Measurements from ENCODE around the gene HOXD13.

The HOXD13 gene

GRCh38 chr2:176092270-176093144 is at the start of gene HOXD13:
HOXD13 (plus strand) TSS chr2:176092721; CDS start chr2:176092891, 170 bp downstream.
- TF ChIP-seq CTCF (IDR thresholded peaks at IDR 0.05; ENCODE audit: low read depth, low read length): no peak
- H3K4me3 ChIP-seq (ENCODE audit: low read depth, low read length): 0 out of 2 replicates have a peak within 1 kb of the TSS, but pooled peaks have one; percentile 30

GRCh38 chr2:176056406-176056805 is 36.1 kb upstream of the HOXD13 start:
- no peak overlapping the region for H3K4me3 ChIP-seq (ENCODE audit: low read depth, low read length)
- no peak for TF ChIP-seq CTCF (IDR thresholded peaks at IDR 0.05; ENCODE audit: low read depth, low read length)

- no peak overlapping the region for H3K4me3 ChIP-seq (ENCODE audit: low read depth, low read length)
- no peak for TF ChIP-seq CTCF (IDR thresholded peaks at IDR 0.05; ENCODE audit: low read depth, low read length)
Measured at GRCh38 chr2:176063958-176064357, 28.6 kb upstream of the HOXD13 start.

GRCh38 chr2:176066645-176067588 is 25.6 kb upstream of the HOXD13 start:
- H3K4me3 ChIP-seq (ENCODE audit: low read depth, low read length): no peak overlapping the region
- no peak for TF ChIP-seq CTCF (IDR thresholded peaks at IDR 0.05; ENCODE audit: low read depth, low read length)

- no peak overlapping the region for H3K4me3 ChIP-seq (ENCODE audit: low read depth, low read length)
- TF ChIP-seq CTCF (IDR thresholded peaks at IDR 0.05; ENCODE audit: low read depth, low read length): no peak
Measured at GRCh38 chr2:176067589-176068418, 24.7 kb upstream of the HOXD13 start.

GRCh38 chr2:176068419-176068832 is 24.1 kb upstream of the HOXD13 start:
- TF ChIP-seq CTCF (IDR thresholded peaks at IDR 0.05; ENCODE audit: low read depth, low read length): no peak
- no peak overlapping the region for H3K4me3 ChIP-seq (ENCODE audit: low read depth, low read length)
